Loucy (cell line): ENCODE results near the gene GRAP.

Experiments used
- EZH2phosphoT487 ChIP-seq: fragments of 200-600 bp; IDR thresholded peaks from 2 replicates; pipeline ENCODE4 v1.6.1; 2018; ENCODE audit warnings: antibody characterized with exemption, mild to moderate bottlenecking, moderate library complexity, borderline replicate concordance
- TF ChIP-seq, protein P1 (sequence below): fragments of 200-600 bp; sonication (generic); conservative IDR thresholded peaks from 2 replicates; pipeline ENCODE4 v1.5.1; 2014; ENCODE audit warnings: mild to moderate bottlenecking, antibody characterized with exemption, low read length

DNA sequence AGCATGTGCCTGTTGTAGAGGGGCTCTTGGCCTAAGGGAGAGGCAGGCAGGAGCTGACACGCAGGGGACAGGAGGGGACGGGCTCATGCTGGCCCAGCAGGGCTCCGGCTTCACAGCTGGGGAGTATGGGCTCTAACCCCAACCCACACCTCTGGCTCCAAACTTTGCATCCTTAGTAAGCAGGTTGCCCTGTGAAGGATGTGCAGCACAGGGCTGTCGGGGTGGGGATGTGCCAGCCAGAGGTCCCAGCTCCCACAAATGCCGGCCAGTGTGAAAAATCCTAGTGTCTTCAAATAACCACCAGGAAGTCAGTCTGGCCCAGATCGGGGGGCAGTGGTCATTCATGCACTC lies 28.2 kb downstream of the GRAP start:
- TF ChIP-seq, protein P1, sequence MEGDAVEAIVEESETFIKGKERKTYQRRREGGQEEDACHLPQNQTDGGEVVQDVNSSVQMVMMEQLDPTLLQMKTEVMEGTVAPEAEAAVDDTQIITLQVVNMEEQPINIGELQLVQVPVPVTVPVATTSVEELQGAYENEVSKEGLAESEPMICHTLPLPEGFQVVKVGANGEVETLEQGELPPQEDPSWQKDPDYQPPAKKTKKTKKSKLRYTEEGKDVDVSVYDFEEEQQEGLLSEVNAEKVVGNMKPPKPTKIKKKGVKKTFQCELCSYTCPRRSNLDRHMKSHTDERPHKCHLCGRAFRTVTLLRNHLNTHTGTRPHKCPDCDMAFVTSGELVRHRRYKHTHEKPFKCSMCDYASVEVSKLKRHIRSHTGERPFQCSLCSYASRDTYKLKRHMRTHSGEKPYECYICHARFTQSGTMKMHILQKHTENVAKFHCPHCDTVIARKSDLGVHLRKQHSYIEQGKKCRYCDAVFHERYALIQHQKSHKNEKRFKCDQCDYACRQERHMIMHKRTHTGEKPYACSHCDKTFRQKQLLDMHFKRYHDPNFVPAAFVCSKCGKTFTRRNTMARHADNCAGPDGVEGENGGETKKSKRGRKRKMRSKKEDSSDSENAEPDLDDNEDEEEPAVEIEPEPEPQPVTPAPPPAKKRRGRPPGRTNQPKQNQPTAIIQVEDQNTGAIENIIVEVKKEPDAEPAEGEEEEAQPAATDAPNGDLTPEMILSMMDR = no peak
- no peak for TF ChIP-seq EZH2phosphoT487
